ENCODE results near the gene SRGAP2B.
"Not testable (repeated sequence)": the region's sequence is repeated elsewhere in the genome, so short reads cannot be mapped to it uniquely, and the experiment has no call there.

Gene SRGAP2B

GRCh38 chr1:144964186-144964585 lies 130.9 kb downstream of the SRGAP2B start:
- H3K4me3 ChIP-seq, H3K27ac ChIP-seq: not testable (repeated sequence)

- H3K27ac ChIP-seq, H3K4me3 ChIP-seq: not testable (repeated sequence)
Measured at GRCh38 chr1:144963571-144963970, 131.6 kb downstream of the SRGAP2B start.

- H3K27ac ChIP-seq, H3K4me3 ChIP-seq: not testable (repeated sequence)
Measured at GRCh38 chr1:144961604-144962583, 133.2 kb downstream of the SRGAP2B start.

- H3K27ac ChIP-seq, H3K4me3 ChIP-seq: not testable (repeated sequence)
Measured at GRCh38 chr1:144960929-144961488, 134.1 kb downstream of the SRGAP2B start.

GRCh38 chr1:144948390-144948789 lies 146.7 kb downstream of the SRGAP2B start:
- H3K4me3 ChIP-seq, H3K27ac ChIP-seq: not testable (repeated sequence)

- H3K4me3 ChIP-seq, H3K27ac ChIP-seq: not testable (repeated sequence)
Measured at GRCh38 chr1:144947495-144947894, 147.6 kb downstream of the SRGAP2B start.

- not testable (repeated sequence) for H3K4me3 ChIP-seq, H3K27ac ChIP-seq
Measured at GRCh38 chr1:144946525-144947480, 148.3 kb downstream of the SRGAP2B start.

GRCh38 chr1:144941710-144942109 lies 153.4 kb downstream of the SRGAP2B start:
- not testable (repeated sequence) for H3K27ac ChIP-seq, H3K4me3 ChIP-seq

GRCh38 chr1:144940054-144940453 lies 155.1 kb downstream of the SRGAP2B start:
- not testable (repeated sequence) for H3K4me3 ChIP-seq

GRCh38 chr1:144938627-144939026 lies 156.5 kb downstream of the SRGAP2B start:
- not testable (repeated sequence) for H3K4me3 ChIP-seq, H3K27ac ChIP-seq

More at GRCh38 chr1:144940054-144940453, 155.1 kb downstream of the SRGAP2B start:
- H3K27ac ChIP-seq: not testable (repeated sequence)

GRCh38 chr1:144936186-144936732 lies 158.9 kb downstream of the SRGAP2B start:
- H3K27ac ChIP-seq, H3K4me3 ChIP-seq: not testable (repeated sequence)

- not testable (repeated sequence) for H3K4me3 ChIP-seq, H3K27ac ChIP-seq
Measured at GRCh38 chr1:144935310-144935709, 159.8 kb downstream of the SRGAP2B start.

GRCh38 chr1:144933014-144933413 lies 162.1 kb downstream of the SRGAP2B start:
- not testable (repeated sequence) for H3K27ac ChIP-seq

GRCh38 chr1:144932153-144932552 lies 163.0 kb downstream of the SRGAP2B start:
- not testable (repeated sequence) for H3K4me3 ChIP-seq, H3K27ac ChIP-seq

More at GRCh38 chr1:144933014-144933413, 162.1 kb downstream of the SRGAP2B start:
- not testable (repeated sequence) for H3K4me3 ChIP-seq

GRCh38 chr1:144931553-144931952 lies 163.6 kb downstream of the SRGAP2B start:
- not testable (repeated sequence) for H3K4me3 ChIP-seq, H3K27ac ChIP-seq

- not testable (repeated sequence) for H3K4me3 ChIP-seq, H3K27ac ChIP-seq
Measured at GRCh38 chr1:144930085-144930777, 164.9 kb downstream of the SRGAP2B start.

GRCh38 chr1:144927292-144927691 lies 167.8 kb downstream of the SRGAP2B start:
- H3K27ac ChIP-seq, H3K4me3 ChIP-seq: not testable (repeated sequence)

GRCh38 chr1:144923640-144924039 lies 171.5 kb downstream of the SRGAP2B start:
- not testable (repeated sequence) for H3K27ac ChIP-seq, H3K4me3 ChIP-seq

- H3K27ac ChIP-seq, H3K4me3 ChIP-seq: not testable (repeated sequence)
Measured at GRCh38 chr1:144922785-144923184, 172.3 kb downstream of the SRGAP2B start.

All from skin epidermis (tissue), 12 donors.